ENCODE results near the gene TTR. TPM values are rescaled to one million over a fixed set of nuclear protein-coding genes. Genes with fewer than 3 reads are reported as not detected.

The TTR gene
- total and polyA plus RNA-seq, 2 of the 4 experiments (the other 2 are of a cell fraction) = not detected

DNA sequence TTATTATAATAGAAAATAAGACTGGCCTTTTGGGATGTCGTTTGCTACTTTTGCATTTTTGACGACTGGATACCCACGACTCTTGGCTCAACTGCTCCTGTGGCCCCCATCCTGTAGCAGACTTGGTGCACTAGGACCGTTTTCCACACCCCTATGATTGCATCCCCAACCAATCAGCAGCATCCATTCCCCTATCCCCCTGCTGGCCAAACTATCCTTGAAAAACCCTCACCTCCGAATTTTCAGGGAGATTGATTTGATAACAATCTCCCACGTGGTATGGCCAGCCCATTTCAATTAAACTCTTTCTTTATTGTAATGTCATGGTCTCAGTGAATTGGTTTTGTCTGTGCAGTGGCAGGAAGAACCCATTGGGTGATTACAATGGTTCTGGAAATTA is 37.9 kb upstream of the TTR start:
- Histone ChIP-seq H2AK9ac (replicated peaks; ENCODE audit: low read depth, low read length, poor library complexity) (no peak overlapping the region), H3K23ac (ENCODE audit: low read depth, low read length) (no peak overlapping the region), H3K27ac (ENCODE audit: insufficient read depth, low read length) (no peak overlapping the region), H3K18ac (ENCODE audit: low read depth, low read length) (no peak overlapping the region), H3K4me1 (ENCODE audit: control insufficient read depth, insufficient read depth, low read length) (no peaks in the 10 kb centered on the region), H2BK5ac (ENCODE audit: low read depth, low read length, poor library complexity, severe bottlenecking) (no peak overlapping the region), H3K36me3 (ENCODE audit: control insufficient read depth, insufficient read depth, low read length) (no peaks in the 10 kb centered on the region), H3K27me3 (ENCODE audit: control insufficient read depth, insufficient read depth, low read length) (no peaks in the 10 kb centered on the region), H4K8ac (ENCODE audit: low read depth in 2 of 2, low read length in 2 of 2) (no peak overlapping the region), H3K9ac (ENCODE audit: low read depth, low read length) (no peak overlapping the region), H4K91ac (ENCODE audit: insufficient read depth, low read depth, low read length) (no peak overlapping the region), H3K14ac (replicated peaks; ENCODE audit: low read depth, low read length) (no peak overlapping the region), H3K9me1 (ENCODE audit: insufficient read depth, low read length) (no peaks in the 10 kb centered on the region), H3K4me2 (ENCODE audit: low read depth, low read length) (no peak overlapping the region), H3K56ac (ENCODE audit: extremely low read depth, insufficient read depth, low read length) (no peak overlapping the region), H2BK20ac (ENCODE audit: low read depth, low read length) (no peak overlapping the region), H3K9me3 (ENCODE audit: control insufficient read depth, insufficient read depth, low read length) (no peaks in the 10 kb centered on the region), H3K79me1 (ENCODE audit: low read depth in 1 of 2, low read length in 2 of 2) (no peaks in the 10 kb centered on the region), H2BK15ac (ENCODE audit: low read depth, low read length) (no peak overlapping the region), H4K5ac (ENCODE audit: low read depth, low read length) (no peak overlapping the region), H3K4me3 (ENCODE audit: insufficient read depth, low read depth, low read length) (no peak overlapping the region), H2BK120ac (ENCODE audit: low read depth, low read length) (no peak overlapping the region), H3K4ac (ENCODE audit: low read depth, low read length) (no peak overlapping the region), H4K20me1 (ENCODE audit: insufficient read depth, low read length) (no peaks in the 10 kb centered on the region), H2AK5ac (ENCODE audit: low read depth, low read length) (no peak overlapping the region), H2AFZ (replicated peaks; ENCODE audit: low read length, poor library complexity) (no peak overlapping the region)
- BruUV-seq (replicated peaks) = no TSS peak
- intact Hi-C loops (cut with micrococcal nuclease) = no loop called here
- CTCF ChIA-PET = no interaction called here
- POLR2A ChIA-PET (ENCODE audit: unreplicated experiment) = interaction anchor here (0.6 kb wide), 1 partner anchor 12 kb away, joined by 4 read pairs; no protein-coding TSS in a partner anchor
- ATAC-seq (ENCODE audit: low read depth) (no peak), DNase-seq (no peak)
- WGBS, 2 experiments (ENCODE audit: extremely low coverage in 2 of 2, insufficient read length in 1 of 2) = no CpG with 5 or more reads among the region's 6 CpGs
- in situ Hi-C loops (cut with MboI; ENCODE audit: low sequenced_read_pairs) = loop anchor here (10.0 to 25.0 kb wide), 3 partner anchors 171 to 409 kb away; no protein-coding TSS in a partner anchor
- dilution Hi-C loops (cut with HindIII; ENCODE audit: low sequenced_read_pairs, unreplicated experiment) = no loop called here
- no peak for TF ChIP-seq RFX5 (IDR thresholded peaks at IDR 0.05; ENCODE audit: low read depth, low read length)
- TF ChIP-seq RAD21 (IDR thresholded peaks at IDR 0.05; ENCODE audit: low read length) = no peak
- TF ChIP-seq, protein P1, sequence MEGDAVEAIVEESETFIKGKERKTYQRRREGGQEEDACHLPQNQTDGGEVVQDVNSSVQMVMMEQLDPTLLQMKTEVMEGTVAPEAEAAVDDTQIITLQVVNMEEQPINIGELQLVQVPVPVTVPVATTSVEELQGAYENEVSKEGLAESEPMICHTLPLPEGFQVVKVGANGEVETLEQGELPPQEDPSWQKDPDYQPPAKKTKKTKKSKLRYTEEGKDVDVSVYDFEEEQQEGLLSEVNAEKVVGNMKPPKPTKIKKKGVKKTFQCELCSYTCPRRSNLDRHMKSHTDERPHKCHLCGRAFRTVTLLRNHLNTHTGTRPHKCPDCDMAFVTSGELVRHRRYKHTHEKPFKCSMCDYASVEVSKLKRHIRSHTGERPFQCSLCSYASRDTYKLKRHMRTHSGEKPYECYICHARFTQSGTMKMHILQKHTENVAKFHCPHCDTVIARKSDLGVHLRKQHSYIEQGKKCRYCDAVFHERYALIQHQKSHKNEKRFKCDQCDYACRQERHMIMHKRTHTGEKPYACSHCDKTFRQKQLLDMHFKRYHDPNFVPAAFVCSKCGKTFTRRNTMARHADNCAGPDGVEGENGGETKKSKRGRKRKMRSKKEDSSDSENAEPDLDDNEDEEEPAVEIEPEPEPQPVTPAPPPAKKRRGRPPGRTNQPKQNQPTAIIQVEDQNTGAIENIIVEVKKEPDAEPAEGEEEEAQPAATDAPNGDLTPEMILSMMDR (conservative IDR thresholded peaks at IDR 0.05; ENCODE audit: low read depth, low read length) = peak; percentile 21; the same call in 1 of the 2 replicates
- no peak for TF ChIP-seq CEBPB (IDR thresholded peaks at IDR 0.05; ENCODE audit: low read depth, low read length)
